Heart left ventricle (tissue), 16 donors: ENCODE results near the gene TLK2. TPM values are rescaled to one million over a fixed set of nuclear protein-coding genes. Genes with fewer than 3 reads are reported as not detected.

ENCODE experiments used
- ATAC-seq, 4 donors: fragments of 200-7000 bp; cut with Tn5 transposase; one replicate each; pipeline ENCODE4 v1.9.1; 2020 to 2022; ENCODE audit warnings: moderate library complexity in 4 of 4, mild to moderate bottlenecking in 3 of 4, moderate number of reproducible peaks in 1 of 4
- DNase-seq, 5 donors: peaks; one replicate each; pipeline ENCODE4 v3.0.0-alpha.2; 2020
- H3K27ac ChIP-seq, 12 donors: fragments of 200-600 bp; sonication (generic) in 4 of 12; one replicate each; pipeline versions ENCODE4 v1.5.0 to v1.8.0; 2016 to 2022; ENCODE audit warnings: mild to moderate bottlenecking in 2 of 12
- H3K27me3 ChIP-seq, 9 donors: fragments of 200-600 bp; sonication (generic) in 2 of 9; one replicate each; pipeline versions ENCODE4 v1.5.1 to v1.8.0; 2016 to 2022; ENCODE audit warnings: mild to moderate bottlenecking in 3 of 9
- H3K36me3 ChIP-seq, 9 donors: fragments of 200-600 bp; sonication (generic) in 2 of 9; one replicate each; pipeline versions ENCODE4 v1.5.0 to v1.8.0; 2018 to 2022; ENCODE audit warnings: mild to moderate bottlenecking in 2 of 9
- H3K4me1 ChIP-seq, 12 donors: fragments of 200-600 bp; sonication (generic) in 4 of 12; one replicate each; pipeline versions ENCODE4 v1.5.0 to v1.8.0; 2016 to 2022; ENCODE audit warnings: mild to moderate bottlenecking in 3 of 12
- H3K4me3 ChIP-seq, 12 donors: fragments of 200-600 bp; sonication (generic) in 4 of 12; one replicate each; pipeline versions ENCODE4 v1.5.0 to v1.8.0; 2017 to 2022; ENCODE audit warnings: mild to moderate bottlenecking in 9 of 12, moderate library complexity in 4 of 12
- H3K9me3 ChIP-seq, 12 donors: fragments of 200-600 bp; sonication (generic) in 4 of 12; one replicate each; pipeline versions ENCODE4 v1.5.0 to v1.8.0; 2016 to 2022; ENCODE audit warnings: mild to moderate bottlenecking in 1 of 12
- CTCF ChIP-seq, 12 donors: fragments of 200-600 bp; sonication (generic) in 4 of 12; IDR thresholded peaks; one replicate each; pipeline versions ENCODE4 v1.5.0 to v1.8.0; 2018 to 2022; ENCODE audit warnings: antibody characterized with exemption in 12 of 12, mild to moderate bottlenecking in 5 of 12
- POLR2A ChIP-seq, 2 donors: fragments of 450-650 bp; IDR thresholded peaks; one replicate each; pipeline ENCODE4 v1.6.1; 2017; ENCODE audit warnings: antibody characterized with exemption in 2 of 2, mild to moderate bottlenecking in 2 of 2, moderate library complexity in 2 of 2
- WGBS, 4 donors: extraction: QIAGEN DNeasy Blood & Tissue Kit in 2 of 4; methylation state at CpG; one replicate each; pipeline versions ENCODE4 v1.1.5 to v1.1.7; 2013 to 2018; 5-methylcytosine and 5-hydroxymethylcytosine counted together
- intact Hi-C, 10 donors: fragments of 100-400 bp; cut with DNase I; formaldehyde crosslinking; loops; one replicate each; pipeline versions ENCODE4 v1.11.1 to v1.14.2; 2022
- polyA plus RNA-seq, 2 donors: library from polyadenylated mRNA; stranded (reverse); fragments of 200-250 nt; gene quantifications; one replicate each; pipeline ENCODE4 v1.2.3, GENCODE V29; 2013
- total RNA-seq, 9 donors: library from RNA; depleted of rRNA in 2 of 9; stranded (reverse); fragments of >200 nt in 2 of 9; fragmentation: NEBNext Ultra II Directional in 3 of 9; extraction: Animal tissue kit (Norgen Biotek cat#: 25700) in 3 of 9; gene quantifications; one replicate each; pipeline versions ENCODE4 v1.1.0 to v1.2.4, GENCODE V29; 2016 to 2023
- donor health status: ischemic (EF 13 %, LVEDD 7.1; RV severe dilation, severe dysfunction).
- donor health status: healthy with polysubstance abuse.
- donor health status: DM: no; HTN: yes; CAD: no.
- donor health status: DM: no; HTN: no; CAD: no.
- donor health status: ischemic (EF 25% LVEDD 6.9; RV normal size, moderate dysfunction).
- donor health status: ischemic (EF 25% LVEDD 5.7; RV mildly dilated, moderate dysfunction).
- donor health status: healthy.
- donor health status: DM: yes; HTN: yes; CAD: no.
- donor health status: ischemic (EF 35%, LVEDD 5.7; RV mildly dilated, moderate dysfunction).
- donor health status: nonischemic (EF 11% LVEDD 7.7; RV severe dilation, severe dysfunction).
- donor health status: DM: yes; HTN: yes; CAD: no.
- donor health status: PGD.
- donor health status: ischemic (EF 29% LVEDD 5.4; RV normal size, mild dysfunction).
- donor health status: nonischemic (EF 23%, LVEDD 6.1; RV moderate dilation, normal function).

TLK2 gene
- total and polyA plus RNA-seq, 11 donors: 11.0 to 36.8 (median 29.5) TPM

- Histone ChIP-seq H3K36me3 (peaks cover 0 to 95% (median 75%) of the 10 kb centered on the region in 9 donors), H3K9me3 (peaks cover 0 to 7% (median 0%) of the 10 kb centered on the region in 12 donors), H3K27ac (no peak overlapping the region), H3K4me1 (peaks cover 0 to 11% (median 0%) of the 10 kb centered on the region in 12 donors), H3K4me3 (no peak overlapping the region), H3K27me3 (no peaks in the 10 kb centered on the region)
- DNase-seq (no peak), ATAC-seq (peak in 2 of 4 donors; percentile 16 to 61)
- no peak for TF ChIP-seq POLR2A (IDR thresholded peaks at IDR 0.05)
- no peak for TF ChIP-seq CTCF (IDR thresholded peaks at IDR 0.05)
- WGBS, 4 donors: 83 to 88% (median 86%) methylated on average over 2 of the region's 2 CpGs
- intact Hi-C loops: no loop called here
Observed at GRCh38 chr17:62597920-62598319, 119.3 kb downstream of the TLK2 start.

- intact Hi-C loops: loop anchor here in 1 of 10 donors (10.0 kb wide), 1 partner anchor 55 kb away; no protein-coding TSS in a partner anchor
- TF ChIP-seq POLR2A (IDR thresholded peaks at IDR 0.05): no peak
- no peak for TF ChIP-seq CTCF (IDR thresholded peaks at IDR 0.05)
- no peak for ATAC-seq
Observed at GRCh38 chr17:62599964-62600657, 121.5 kb downstream of the TLK2 start.

GRCh38 chr17:62600805-62601204 is 122.2 kb downstream of the TLK2 start:
- ATAC-seq: peak in 2 of 4 donors; percentile 52 to 55
- peaks cover 0 to 99% (median 91%) of the 10 kb centered on the region in 9 donors for H3K36me3 ChIP-seq

More at GRCh38 chr17:62599964-62600657, 121.5 kb downstream of the TLK2 start:
- H3K4me1 ChIP-seq: peaks cover 0 to 11% (median 0%) of the 10 kb centered on the region in 12 donors
- peaks cover 0 to 96% (median 90%) of the 10 kb centered on the region in 9 donors for H3K36me3 ChIP-seq
- no peak overlapping the region for H3K27ac ChIP-seq
- H3K27me3 ChIP-seq: no peaks in the 10 kb centered on the region
- 92 to 97% (median 94%) methylated on average over 6 of the region's 6 CpGs for WGBS, 4 donors
- H3K4me3 ChIP-seq: no peak overlapping the region
- no peak for DNase-seq
- H3K9me3 ChIP-seq: peaks cover 0 to 7% (median 0%) of the 10 kb centered on the region in 12 donors

More at GRCh38 chr17:62600805-62601204, 122.2 kb downstream of the TLK2 start:
- no peak overlapping the region for H3K27ac ChIP-seq
- H3K4me3 ChIP-seq: no peak overlapping the region
- peaks cover 0 to 1% (median 0%) of the 10 kb centered on the region in 12 donors for H3K9me3 ChIP-seq
- DNase-seq: no peak
- peaks cover 0 to 11% (median 0%) of the 10 kb centered on the region in 12 donors for H3K4me1 ChIP-seq
- H3K27me3 ChIP-seq: no peaks in the 10 kb centered on the region
- intact Hi-C loops: loop anchor here in 1 of 10 donors (10.0 kb wide), 1 partner anchor 54 kb away; no protein-coding TSS in a partner anchor
- 53 to 77% (median 61%) methylated on average over 1 of the region's 1 CpG for WGBS, 4 donors
- TF ChIP-seq CTCF (IDR thresholded peaks at IDR 0.05): no peak
- no peak for TF ChIP-seq POLR2A (IDR thresholded peaks at IDR 0.05)
